Gastrocnemius medialis (tissue), 4 donors: Measurements from ENCODE around the gene RAPSN.

Experiments
- CTCF ChIP-seq, 5 experiments: fragments of 450-650 bp in 3 of 5; fragments of 200-600 bp in 2 of 5; sonication (generic) in 2 of 5; IDR thresholded peaks in 4 of 5; conservative IDR thresholded peaks in 1 of 5; 1 replicate in 4 of 5; 2 replicates in 1 of 5; pipeline ENCODE4 v1.5.1; 2016 to 2019; ENCODE audit warnings: antibody characterized with exemption in 5 of 5, mild to moderate bottlenecking in 3 of 5, moderate library complexity in 3 of 5
- POLR2A ChIP-seq, 2 donors: fragments of 450-650 bp; IDR thresholded peaks; one replicate each; pipeline ENCODE4 v1.6.1; 2017; ENCODE audit warnings: antibody characterized with exemption in 2 of 2, mild to moderate bottlenecking in 2 of 2, moderate library complexity in 2 of 2

- TF ChIP-seq CTCF (IDR thresholded peaks at IDR 0.05 in 4 of 5, conservative IDR thresholded peaks at IDR 0.05 in 1 of 5) (no peak), POLR2A (IDR thresholded peaks at IDR 0.05) (no peak)
These were observed 31.2 kb downstream of the RAPSN start for GRCh38 chr11:47417712-47418111.
